ENCODE results near the gene ASCC3.

The ASCC3 gene

DNA sequence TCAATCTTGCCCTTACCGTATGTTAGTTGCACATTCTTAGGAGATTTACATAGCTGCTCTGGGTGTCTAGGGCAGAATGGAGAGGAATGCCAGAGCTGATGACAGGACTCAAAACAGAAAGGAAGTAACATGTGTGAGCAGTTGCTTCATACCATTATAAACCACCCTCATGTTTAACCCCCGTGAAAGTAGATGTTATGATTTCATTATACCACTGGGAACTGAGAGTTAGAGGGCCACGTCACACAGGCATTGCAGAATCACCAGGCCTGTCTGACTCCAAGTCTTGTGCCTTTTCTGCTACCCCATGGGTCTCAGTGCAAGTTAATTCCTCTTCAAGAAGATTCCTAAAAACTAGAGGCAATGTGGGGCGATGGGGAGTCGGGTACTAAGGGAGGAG is 392.9 kb downstream of the ASCC3 start:
- peak; percentile 66 for DNase-seq

DNA sequence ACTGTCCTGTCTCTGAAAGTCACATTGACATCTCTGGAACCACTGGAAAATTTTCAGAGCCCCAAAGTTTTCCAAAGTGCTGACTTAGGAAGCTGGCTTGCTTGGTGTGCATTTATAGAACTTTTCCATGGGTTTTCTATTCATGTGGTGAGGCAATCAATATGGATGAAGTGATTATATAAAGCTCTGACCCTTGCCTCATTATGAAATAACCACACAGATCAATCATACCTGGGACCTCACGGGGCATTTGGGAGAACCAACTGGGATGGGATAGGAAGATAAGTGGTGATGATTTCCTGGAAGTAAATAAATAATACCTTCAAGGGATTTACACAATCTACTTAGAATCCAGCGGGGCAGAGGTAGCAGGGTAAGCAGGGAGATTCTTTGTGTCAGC is 393.5 kb downstream of the ASCC3 start:
- no peak for DNase-seq

DNA sequence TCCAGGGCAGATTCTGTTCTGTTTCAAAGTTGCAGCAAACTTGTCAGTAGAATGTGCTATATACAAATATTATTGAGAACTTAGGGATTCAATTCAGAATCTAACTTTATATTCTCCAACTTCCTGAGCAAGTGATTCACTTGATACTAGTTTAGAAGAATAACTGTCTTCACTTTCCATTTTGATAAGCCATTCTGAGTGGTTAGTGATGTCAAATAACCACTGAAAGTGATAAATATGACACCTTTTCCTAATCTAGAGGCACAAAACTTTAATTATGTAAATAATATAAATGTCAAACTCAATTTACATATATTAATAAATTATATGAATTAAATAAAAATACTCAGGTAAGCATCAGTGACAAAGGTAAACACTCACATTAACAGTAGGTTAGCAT is 395.9 kb downstream of the ASCC3 start:
- DNase-seq: no peak

DNA sequence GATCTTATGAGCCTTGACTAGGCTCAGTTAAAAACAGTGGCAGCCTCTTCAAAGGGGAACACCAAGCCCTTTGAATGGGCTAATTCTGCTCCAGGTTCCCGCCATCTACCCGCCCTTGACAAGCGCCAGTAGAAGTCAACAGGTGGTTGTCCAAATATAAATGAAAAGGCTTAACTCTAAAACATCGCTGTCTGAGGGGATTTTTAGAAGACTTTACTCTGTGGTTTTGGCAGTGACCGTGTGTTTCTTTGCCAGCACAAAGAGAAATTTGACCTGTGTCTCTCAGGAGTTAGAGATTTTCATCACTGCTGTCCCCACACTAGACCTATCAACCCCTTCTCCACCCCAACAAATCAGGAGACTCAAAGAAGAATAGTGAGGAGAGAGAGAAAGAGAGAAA is 396.7 kb downstream of the ASCC3 start:
- DNase-seq: no peak

DNA sequence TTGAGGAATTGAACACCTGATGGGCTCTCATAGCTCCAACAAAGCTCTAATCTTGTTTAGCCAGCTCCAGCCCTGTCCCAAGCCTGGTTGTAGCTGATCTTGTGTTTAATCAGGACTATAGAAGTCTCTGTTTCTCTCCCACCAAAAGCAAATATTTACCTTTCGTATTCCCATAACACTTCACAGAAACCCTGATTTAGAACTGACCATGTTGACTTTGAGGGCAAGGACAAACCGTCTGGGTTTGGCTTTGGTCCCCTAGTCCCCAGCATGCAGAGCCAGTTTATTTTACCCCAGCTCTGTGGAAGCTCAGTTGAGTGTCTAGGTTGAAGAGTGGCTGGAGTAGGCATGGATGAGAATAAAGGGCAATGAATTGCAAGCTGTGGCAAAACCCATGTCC is 398.4 kb downstream of the ASCC3 start:
- DNase-seq: no peak

DNA sequence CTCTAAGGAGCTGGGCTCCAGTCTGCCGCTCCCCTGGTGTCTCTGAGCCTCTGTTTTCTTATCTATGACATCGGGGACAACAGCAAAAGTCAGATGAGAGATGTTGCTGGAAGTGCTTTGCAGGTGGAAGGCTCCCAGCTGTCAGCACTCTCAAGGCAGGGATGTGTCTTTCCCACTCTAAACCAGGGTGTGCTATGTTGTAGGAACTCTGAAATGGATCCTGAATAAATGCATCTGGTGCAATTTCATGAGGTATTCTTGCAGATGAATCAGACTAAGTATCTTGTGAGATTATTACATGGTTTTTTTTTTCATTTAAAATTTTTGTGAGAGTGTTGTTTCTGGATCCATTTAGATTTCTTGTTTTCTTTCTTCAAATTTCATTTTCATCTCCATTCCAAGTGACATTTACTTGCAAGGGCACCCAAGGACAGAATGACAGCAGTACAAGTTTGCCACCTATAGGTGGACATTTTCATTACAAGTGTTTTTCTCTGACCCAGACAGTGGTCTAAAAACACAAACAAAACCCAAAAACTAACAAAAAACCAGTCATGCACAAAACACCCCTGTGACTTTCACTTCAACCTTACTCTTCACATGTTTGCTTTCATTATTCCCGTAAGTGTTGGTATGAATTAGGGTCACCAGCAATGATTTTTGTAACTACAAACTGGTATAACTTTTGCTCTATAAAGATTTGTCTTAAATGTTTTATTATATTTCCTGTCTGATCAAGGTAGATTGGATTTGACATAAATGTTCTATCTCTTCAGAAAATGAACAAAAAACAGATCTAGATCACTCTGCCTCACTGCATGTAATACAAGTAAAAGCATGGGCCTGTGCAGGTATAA is 401.7 kb downstream of the ASCC3 start:
- DNase-seq: peak; percentile 46

DNA sequence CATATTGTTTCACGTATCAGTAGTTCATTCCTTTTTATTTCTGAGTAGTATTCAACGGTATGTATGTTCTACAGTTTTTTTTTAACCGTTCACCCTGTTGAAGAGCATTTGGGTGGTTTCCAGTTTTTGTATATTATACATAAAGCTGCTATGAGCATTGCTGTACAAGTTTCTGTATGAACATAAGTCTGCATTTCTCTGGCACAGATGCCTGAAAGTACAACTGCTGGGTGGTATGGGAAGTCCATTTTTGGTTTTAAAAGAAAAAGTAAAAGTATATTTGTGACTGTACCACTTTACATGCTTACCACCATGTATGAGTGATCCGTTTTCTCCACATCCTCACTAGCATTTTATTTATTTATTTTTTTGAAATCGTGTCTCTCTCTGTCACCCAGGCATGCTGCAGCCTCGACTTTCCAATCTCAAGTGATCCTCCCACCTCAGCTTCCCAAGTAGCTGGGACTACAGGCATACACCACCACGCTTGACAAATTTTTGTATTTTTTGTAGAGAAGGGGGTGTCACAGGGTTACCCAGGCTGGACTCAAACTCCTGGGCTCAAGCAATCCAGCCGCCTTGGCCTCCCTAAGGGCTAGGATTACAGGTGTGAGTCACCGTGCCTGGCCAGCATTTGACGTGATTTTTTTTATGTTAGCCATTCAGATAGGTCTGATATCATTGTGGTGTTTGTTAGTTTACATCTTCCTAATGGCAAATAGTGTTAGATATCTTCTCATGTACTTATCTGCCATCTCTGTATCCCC is 405.4 kb downstream of the ASCC3 start:
- no peak for DNase-seq

DNA sequence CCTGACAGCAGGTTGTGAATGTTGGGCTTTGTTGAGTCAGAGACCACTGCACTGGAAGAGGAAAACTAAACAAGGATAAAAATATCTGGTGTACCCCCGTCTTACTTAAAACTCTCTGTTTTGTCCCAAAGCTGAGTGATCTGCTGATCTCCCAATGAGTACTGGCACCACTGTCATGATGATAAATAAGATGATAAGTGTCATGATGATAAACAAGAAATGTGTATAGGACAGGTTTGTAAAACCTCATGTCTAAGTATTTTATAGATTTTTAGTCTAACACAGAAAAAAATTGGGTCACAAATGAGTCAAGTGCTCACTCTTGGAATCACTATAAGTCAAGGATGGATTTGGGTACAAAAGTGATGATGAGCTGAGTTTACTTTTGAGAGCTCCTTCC is 407.9 kb downstream of the ASCC3 start:
- DNase-seq: no peak

DNA sequence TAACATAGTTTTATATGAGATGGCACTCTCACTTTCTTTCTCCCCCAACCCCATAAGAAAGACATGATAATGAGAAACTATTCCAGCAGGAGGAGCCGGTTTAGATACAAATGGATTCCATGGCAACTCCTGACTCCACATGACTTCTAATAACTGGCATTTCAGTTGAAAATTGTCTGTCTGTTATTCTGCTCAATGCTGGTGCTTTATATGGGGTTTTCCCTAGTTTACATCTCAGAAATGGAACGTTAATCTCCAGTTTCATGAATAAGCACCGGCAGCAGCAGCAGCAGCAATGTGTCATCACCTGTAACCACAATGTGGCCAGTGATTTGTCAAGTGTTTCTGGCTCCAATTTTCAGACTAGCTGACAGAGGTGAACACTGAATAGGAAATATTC is 408.5 kb downstream of the ASCC3 start:
- peak; percentile 87 for DNase-seq

DNA sequence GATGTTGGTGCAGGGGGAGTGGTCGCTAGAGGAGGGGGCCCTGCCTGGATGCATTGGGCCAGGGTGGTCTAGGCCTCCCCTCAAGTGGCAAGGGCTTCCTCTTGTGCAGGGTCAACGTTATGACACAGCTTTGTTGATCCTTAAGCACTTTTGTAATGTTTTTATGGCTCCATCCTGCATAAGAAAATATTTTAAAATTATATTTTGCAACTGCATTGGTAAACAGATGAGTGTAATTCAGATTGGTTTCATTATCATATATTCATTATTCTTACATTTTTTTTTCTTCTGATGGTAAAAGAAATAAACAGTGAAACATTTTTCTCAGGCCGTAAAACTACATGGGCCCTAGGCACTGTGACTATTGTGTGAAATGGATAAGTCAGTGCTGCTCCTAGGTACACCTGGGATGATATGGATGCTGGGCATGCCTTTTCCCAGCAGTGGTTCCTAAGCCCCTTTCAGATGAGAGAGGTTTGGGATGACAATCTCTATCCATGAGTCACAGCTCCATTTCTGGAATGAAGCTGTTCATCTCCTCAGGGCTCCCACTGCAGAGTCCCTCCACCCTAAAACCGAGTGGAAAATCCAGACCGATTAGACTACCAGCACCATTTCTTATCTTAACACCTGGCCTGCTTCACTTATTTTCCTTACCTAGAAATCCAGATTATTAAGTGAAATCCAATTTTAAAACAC is 410.6 kb downstream of the ASCC3 start:
- peak; percentile 34 for DNase-seq

DNA sequence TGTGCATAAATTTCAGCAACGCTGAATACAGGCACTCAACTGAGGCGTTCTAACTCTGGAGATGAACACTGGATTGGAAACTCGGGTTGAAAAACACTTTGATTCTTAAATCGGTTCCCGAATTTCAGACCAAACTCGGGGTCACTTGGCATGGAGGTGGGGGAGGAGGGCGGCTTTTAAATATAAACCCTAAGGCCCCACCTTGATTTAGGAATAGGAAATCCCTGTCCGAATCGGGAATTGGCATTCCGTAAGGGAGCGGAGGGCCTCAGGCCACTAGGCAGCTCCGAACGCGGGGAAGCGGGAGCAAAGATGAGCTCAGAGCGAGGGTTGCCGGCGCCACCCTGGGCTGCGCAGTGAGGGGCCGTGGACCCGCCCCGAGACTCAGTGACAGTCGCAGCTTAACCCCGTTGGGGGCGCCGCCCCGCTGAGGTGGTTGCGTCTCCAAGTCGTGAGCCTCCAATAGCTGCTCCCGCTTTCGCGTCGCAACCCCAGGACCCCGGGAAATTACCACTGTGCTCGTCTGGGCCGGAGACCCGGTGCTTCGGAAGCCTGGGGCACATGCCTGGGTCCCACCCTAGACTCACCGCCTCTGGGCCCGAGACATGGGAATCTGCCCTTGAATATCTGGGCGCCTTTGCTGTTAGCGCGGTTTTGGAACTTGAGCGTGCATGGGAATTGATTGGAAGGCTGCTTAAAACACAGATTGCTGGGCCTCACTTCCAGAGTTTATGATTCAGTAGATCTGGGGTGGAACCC is 411.8 kb downstream of the ASCC3 start:
- no peak for DNase-seq

DNA sequence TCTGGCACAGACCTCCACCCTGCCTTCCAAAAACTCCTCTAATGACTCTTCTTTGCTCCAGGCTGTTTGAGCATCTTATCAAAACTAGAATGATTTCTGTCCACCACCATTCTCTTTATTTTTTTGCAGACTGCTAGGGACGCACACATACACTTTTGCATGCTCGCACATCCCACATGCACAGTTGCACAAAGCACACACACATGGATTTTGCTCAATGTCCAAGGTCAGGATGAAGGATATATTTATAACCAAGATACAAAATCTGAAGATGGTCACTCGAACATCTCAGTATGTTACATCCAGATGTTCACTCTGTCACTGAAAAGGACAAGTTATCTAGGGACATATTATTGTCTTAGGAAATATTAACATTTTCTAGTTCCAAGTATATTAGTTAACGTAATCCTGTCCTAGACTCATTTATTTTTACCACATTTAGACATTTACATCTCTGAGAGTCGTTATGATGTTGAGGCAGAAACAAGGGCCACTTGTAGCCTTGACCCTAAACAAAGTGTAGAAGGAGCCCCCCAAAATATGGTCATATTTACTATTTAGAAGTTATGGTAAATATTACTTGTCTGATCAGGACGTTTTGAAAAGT is 413.0 kb downstream of the ASCC3 start:
- DNase-seq: no peak

DNA sequence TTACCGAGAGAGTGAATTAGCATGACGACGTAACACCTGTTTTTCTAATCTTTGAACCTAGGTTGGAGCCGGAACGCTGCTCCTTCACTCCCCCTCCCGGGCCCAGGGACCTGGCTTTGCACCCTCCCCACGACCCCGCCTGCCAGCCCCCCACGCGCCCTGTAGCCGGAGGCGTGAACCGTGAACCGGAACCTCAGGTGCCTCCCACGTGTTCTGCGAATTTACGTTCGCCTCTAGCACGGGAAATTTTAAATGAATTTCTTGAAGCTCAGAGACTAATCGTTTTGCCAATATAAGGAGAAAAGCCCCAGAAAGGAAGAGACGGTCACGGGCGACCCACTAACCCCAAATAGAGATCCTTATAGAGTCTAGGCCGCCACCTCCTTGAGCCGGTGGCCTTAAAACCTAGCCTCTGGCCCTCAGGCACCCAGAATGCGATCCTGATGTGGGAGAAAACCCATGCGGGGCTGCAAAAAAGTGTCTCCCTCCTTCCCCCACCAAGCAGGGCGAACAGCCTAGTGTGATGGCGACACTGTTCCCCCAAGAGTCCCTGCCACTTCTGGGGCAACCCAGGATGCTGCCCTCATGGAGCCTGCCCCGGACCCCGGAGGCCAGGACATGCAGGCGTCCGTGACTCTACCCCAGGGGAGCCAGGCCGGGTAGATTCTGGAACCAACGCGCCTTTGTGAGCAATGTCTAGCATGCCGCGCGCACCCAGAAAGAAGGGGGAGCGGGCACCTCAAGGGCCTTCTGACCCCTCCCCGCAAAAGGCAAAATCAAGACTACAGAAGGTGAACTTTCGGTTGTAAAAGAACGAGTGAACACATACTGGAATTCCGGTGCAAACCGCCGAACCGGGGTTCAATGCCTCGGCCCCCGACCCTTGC is 413.8 kb downstream of the ASCC3 start:
- no peak for DNase-seq

DNA sequence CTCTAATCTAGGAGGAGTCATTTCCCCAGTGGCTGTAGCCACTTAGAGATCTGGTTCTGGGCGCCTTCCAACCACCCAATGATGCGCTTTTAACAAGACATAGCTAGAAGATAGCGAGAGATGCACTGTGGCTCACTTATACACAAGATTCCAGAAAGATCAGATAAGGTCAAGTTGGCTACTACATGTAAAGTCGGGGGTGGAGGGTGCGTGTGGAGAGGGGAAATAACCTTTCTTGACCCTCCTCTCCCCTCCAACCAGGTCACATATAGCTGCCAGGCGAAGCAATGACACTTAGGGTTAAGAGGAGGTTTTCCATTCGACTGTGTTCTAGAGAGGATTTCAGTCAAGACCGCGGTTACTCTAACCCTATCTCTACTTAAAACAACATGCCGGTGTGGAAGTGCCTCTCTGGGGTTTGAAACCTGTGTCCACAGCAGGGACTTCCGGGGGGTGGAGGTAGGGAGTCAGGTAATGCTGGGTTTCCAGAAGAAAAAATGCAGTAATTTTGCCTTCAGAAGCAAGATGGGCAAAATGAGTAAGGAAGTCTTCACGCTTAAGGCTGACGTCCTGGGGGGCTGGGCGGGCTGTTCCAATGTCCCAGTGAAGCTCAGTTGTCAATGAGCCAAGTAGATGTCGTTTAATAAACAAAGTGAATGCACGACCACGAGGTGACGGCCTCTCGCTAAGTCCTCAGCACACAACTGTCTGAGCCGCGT is 414.6 kb downstream of the ASCC3 start:
- DNase-seq: no peak

DNA sequence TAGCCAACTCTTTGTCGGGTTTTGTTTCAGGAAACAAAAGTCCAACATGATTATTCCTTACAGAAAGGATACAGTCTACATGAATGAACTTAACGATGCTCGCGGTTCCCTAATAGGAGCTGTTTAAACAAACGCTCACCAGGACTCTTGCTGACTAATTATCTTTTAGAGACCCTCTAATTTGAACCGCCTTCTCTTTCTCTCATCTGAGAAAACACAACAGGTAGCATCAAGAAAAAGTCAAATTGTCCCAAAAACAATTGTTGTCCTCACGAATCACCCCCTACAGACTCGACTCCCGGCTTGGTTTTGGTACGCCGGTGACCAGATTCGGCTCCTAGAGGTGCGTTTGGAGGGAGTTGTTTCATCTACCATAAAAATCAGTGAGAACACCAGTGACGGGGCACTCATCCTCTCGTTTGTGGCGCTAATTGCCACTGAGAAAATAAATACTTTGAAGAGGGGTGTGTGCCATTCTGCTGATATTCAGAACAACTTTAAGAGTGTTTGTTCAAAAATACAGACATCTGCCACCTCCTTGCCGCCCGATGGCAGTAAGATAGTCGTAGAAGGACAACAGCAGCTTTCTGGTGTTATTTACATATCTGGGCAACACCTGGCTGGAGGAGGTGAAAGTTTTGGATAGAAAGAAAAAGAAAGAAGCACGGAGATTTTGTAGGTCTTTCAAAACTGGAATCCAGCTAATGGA is 415.3 kb downstream of the ASCC3 start:
- no peak for DNase-seq

DNA sequence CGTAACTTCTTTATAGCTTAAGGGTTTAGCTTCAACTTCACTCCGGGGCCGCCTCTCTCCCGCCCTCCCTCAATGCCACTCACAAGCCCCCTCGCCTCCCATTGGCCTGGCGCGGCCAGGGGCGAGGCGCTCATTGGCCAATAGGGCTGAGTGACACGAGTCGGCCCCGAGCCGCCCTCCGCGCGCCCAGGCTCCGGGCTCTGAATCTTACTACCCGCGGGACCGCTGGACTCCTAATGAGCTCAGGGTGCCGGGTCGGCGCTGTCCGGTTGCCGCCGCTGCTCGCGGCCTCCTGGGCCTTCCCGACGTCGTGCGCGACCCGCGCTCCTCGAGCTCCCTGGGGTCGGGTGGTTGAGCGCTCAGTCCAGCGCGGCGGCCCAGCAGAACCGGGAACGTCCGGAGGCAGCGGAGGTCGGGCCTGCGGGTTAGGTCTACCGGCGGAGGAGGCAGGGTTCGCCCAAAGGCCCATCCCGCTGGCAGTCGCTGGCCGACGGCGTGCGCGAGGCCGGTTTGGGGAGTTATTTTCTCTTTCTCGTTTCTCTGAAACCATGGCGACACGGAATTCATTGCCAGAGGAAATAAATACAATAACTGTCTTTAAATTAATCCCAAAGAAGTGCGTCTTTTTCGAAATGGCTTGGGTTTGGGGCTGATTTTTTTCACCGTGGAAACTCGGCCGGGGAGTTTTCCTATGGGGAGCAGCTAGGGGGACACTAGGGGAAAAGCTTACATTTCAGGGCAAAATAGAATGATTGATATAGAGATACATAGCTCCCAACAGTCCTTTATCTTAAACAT is 416.0 kb downstream of the ASCC3 start, which contains the start of gene SIM1:
SIM1 (minus strand) TSS at position 19 of the 798 bp plus-strand sequence. CDS start 1,453 bp downstream, outside the sequence.
- DNase-seq: peak; percentile 96

DNA sequence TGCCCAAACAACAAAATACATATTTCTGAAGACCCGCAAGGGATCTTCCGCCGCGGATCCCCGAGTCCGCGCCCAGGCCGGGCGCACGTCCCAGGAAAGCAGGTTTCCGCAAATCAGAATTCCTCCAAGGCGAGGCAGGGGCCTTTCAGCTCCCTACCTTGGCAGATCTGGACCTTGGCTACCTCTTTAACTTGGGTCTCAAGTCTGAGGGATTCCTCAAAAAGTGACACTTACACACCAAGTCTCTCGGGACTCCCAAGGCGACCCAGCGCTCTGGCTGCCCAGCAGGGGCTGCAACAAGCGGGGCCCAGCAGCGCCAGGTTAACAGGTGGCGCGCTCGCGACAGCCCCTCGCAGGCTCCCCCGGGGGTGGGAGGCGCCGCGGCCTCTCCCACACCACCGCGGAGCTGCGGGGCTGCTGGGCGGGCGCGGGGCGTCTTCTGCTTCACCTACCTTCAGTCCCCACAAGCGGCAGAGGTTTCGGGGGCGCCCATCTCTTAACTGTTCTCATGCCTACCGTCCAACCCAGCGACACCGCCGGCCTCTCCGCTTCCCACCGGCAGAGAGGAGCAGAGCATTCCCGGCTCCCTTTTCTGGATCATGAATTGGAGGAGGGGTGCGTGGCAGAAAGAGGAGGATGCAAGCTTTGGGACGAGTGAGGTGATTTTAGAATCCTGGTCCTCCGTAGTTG is 416.8 kb downstream of the ASCC3 start:
- no peak for DNase-seq

DNA sequence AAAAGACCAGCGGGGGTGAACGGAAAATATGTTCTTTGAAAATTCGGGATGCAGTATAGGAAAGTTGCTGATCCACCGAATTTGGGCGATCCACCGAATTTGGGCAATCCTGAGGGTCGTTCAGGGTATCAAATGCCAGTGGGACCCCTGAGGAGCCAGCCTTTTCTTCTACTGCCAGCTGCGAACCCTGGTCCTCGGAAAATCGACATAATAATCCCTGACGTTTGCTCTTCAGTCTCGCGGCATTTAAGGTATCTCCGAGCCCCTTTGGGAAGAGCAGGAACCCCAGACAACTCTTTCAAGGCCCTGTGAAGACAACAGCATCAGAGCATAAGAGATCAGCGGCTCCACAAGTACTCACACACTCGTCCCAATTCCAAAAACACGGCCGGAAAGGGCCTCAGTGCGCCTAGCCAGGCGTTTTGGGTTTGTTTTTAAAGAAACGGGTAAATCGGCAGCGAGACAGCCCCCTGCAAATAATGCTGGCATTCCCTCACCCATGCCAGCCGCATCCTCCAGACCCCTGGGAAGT is 417.4 kb downstream of the ASCC3 start:
- DNase-seq: peak; percentile 39

All from fibroblast of skin of right biceps (primary cell).